ENCODE data around the gene LRRK2.

LRRK2 gene

GRCh38 chr12:40327535-40327934 is 102.7 kb downstream of the LRRK2 start:
- no peak for DNase-seq (ENCODE audit: low spot score)
- TF ChIP-seq, protein P1, sequence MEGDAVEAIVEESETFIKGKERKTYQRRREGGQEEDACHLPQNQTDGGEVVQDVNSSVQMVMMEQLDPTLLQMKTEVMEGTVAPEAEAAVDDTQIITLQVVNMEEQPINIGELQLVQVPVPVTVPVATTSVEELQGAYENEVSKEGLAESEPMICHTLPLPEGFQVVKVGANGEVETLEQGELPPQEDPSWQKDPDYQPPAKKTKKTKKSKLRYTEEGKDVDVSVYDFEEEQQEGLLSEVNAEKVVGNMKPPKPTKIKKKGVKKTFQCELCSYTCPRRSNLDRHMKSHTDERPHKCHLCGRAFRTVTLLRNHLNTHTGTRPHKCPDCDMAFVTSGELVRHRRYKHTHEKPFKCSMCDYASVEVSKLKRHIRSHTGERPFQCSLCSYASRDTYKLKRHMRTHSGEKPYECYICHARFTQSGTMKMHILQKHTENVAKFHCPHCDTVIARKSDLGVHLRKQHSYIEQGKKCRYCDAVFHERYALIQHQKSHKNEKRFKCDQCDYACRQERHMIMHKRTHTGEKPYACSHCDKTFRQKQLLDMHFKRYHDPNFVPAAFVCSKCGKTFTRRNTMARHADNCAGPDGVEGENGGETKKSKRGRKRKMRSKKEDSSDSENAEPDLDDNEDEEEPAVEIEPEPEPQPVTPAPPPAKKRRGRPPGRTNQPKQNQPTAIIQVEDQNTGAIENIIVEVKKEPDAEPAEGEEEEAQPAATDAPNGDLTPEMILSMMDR (IDR thresholded peaks at IDR 0.05): no peak
- H3K4me3 ChIP-seq: no peak overlapping the region
- no peak overlapping the region for H3K27ac ChIP-seq

- TF ChIP-seq, protein P1 (IDR thresholded peaks at IDR 0.05): no peak
- no peak overlapping the region for H3K4me3 ChIP-seq
- DNase-seq (ENCODE audit: low spot score): no peak
- H3K27ac ChIP-seq: no peak overlapping the region
Measured at GRCh38 chr12:40330180-40330579, 105.4 kb downstream of the LRRK2 start.

GRCh38 chr12:40331886-40332285 is 107.1 kb downstream of the LRRK2 start:
- DNase-seq (ENCODE audit: low spot score): no peak
- Histone ChIP-seq H3K4me3 (no peak overlapping the region), H3K27ac (no peak overlapping the region)
- TF ChIP-seq, protein P1 (IDR thresholded peaks at IDR 0.05): no peak

GRCh38 chr12:40335991-40336390 is 111.2 kb downstream of the LRRK2 start:
- TF ChIP-seq, protein P1 (IDR thresholded peaks at IDR 0.05): no peak
- Histone ChIP-seq H3K27ac (peak overlapping the region in 1 of 2 donors; percentile 20), H3K4me3 (no peak overlapping the region)
- no peak for DNase-seq (ENCODE audit: low spot score)

DNA sequence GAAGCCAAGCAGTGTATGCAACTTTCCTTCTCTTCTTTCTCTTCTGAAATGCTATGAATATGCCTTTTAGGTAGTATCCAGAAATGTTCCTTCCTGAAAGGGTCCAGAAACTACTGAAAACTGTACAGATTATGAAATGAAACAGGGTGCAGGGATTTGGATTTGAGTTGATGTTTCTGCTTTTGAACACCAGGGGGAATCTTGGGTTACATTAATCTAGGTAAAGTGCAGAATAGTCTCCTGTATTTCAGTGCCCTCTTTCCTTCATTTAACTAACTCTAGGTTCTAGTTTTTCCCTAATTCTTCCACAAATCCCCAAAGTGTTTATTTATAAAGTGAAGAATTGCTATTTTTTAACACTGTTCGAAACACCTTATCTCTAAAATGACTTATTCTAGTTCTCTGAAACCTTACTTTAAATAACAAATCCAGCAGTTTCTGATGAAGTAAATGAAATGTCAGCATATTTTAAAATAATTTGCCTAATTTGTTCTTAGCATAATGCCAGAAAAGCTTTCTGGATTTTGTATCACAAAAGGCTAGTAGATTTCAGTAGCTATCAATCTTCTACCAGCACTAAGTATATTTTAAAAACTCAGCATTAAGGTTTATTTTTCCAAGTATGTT is 111.9 kb downstream of the LRRK2 start:
- Histone ChIP-seq H3K4me3 (no peak overlapping the region), H3K27ac (peak overlapping the region in 1 of 2 donors; percentile 20)
- DNase-seq (ENCODE audit: low spot score): no peak
- TF ChIP-seq, protein P1 (IDR thresholded peaks at IDR 0.05): no peak

GRCh38 chr12:40338071-40338470 is 113.3 kb downstream of the LRRK2 start:
- H3K4me3 ChIP-seq: no peak overlapping the region
- no peak for DNase-seq (ENCODE audit: low spot score)
- H3K27ac ChIP-seq: no peak overlapping the region
- TF ChIP-seq, protein P1 (IDR thresholded peaks at IDR 0.05): no peak

DNA sequence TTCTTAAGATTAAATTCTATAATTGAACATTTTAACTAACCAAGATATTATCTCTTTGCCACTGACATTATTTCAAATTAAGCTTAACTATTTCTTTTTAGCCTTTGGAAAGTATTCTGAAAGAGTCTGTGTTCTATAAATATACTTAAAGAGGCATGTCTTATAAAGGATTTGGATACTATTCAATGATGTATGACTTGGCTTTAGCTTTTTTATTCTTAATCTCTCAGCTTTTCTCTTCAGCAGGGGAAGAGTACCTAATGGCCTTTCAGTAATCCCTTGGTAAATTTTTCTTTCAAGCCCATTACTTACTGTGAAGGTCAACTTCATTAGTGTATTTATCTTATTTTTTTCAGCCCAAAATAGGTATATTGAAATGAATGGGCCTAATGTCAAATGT is 113.8 kb downstream of the LRRK2 start:
- DNase-seq (ENCODE audit: low spot score): no peak
- TF ChIP-seq, protein P1 (IDR thresholded peaks at IDR 0.05): no peak
- Histone ChIP-seq H3K4me3 (no peak overlapping the region), H3K27ac (no peak overlapping the region)

Measured in coronary artery (tissue), 2 donors.